GM21786 (cell line): ENCODE data around the gene MICOS13.

Source experiments
- ATAC-seq: cut with Tn5 transposase; IDR thresholded peaks from one replicate; pipeline ENCODE4 v1.9.1; 2021; ENCODE audit not compliant: unreplicated experiment

Gene MICOS13

DNA sequence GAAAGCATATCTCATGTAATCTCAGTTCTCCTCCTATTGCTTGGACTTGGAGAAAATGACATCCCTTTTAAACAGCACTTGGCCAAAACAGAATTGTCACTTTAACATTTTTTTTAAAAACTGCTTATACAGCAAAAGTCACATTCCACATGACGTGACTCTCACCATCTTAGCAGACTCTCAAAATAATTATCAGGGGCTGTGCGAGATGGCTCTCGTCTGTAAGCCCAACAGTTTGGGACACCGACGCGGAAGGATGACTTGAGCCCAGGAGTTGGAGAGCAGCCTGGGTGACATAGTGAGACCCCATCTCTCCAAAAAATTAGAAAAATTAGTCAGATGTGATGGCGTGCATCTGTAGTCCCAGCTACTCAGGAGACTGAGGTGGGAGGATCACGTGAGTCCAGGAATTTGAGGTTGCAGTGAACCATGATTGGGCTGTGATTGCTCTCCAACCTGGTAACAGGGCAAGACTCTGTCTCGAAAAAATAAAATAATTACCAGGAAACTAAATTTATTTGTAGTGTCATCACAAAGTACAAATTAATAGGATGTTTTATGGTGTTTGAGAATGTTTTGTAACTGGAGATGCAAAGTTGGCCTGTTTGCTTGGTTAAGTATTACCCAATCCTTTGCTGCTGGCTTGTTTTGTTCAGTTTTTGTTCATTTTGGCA is 48.6 kb downstream of the MICOS13 start:
- ATAC-seq: no peak

DNA sequence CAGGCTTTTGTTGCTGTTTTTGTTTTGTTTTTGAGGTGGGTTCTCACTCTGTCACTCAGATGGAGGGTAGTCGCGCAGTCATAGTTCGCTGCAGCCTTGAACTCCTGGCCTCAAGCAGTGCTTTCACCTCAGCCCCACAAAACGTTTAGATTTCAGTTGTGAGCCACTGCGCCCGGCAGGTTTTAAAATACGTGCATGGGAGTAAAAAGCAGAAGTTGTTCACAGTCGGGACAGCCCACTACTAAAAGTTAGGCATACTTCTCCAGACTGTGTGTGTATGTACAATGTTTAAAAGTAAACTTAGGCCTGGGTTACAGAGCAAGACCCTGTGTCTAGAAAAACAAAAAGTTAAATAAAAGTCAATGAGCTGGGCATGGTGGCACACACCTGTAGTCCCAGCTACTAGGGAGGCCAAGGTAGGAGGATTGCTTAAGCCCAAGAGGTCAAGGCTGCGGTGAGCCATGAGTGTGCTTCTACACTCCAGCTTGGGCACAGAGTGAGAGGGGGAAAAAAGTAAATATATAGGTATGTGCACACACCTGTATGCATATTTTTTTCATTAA is 51.3 kb downstream of the MICOS13 start:
- ATAC-seq: no peak

DNA sequence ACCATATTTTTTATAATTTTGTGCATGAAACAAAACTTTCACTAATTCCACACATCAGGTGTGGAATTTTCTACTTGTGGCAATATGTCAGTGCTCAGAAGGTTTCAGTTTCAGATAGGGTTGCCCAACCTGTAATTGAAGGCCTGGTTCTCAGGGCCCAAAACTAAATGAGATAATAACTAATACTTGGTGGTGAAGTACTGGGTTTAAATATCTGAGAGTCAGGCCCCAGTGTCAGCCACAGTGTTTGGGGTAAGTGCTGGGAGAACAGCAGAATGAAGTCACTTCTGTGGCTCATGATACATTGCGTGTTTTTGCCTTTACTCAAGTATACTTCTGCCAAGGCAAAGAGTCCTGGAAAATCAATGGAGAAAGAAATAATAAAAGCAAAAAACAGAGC is 51.9 kb downstream of the MICOS13 start:
- no peak for ATAC-seq
